GM18861 (cell line): ENCODE data around the gene C16orf87.

Experiments
- ATAC-seq: cut with Tn5 transposase; IDR thresholded peaks from one replicate; pipeline ENCODE4 v1.9.1; 2021; ENCODE audit not compliant: unreplicated experiment

Gene C16orf87

DNA sequence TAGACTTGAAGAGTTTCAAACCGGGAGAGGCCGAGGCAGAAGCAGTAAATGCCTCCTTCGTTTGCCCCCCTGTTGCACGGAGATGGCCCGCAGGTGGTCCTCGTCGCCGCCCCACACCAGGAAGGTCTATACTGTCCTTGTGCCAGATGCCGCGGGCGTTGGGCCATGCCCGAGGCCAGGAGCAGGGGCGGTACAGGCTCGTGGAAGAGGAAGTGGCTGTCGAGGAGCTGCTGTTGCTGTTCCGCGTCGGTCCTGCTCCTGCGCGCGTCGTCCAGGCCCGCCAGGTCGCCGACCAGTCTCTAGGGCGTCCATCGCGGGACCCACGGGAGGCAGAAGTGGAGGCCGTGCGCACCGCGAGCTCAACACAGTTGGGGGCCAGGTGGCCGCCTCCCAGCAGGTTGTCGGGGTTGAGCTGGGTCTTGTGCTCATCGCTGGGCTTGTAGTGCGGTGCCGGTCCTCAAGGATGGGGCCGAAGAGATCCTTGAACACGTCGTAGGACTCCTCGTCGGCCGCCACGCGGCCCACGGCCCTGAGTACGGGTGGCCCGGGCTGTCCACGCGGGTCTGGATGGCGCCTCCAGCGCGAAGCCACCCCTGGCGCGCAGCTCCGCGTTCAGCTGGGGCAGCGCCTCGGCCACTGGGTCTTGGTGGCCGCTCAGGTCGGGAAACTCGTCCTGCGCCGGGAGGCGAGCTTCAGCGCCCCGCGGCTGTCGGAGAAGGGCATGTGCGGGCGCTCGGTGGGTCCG, 13.1 kb upstream of the C16orf87 start:
- no peak for ATAC-seq

- no peak for ATAC-seq
Measured at GRCh38 chr16:46842192-46842895, 11.4 kb upstream of the C16orf87 start.

- ATAC-seq: no peak
Measured at GRCh38 chr16:46839986-46840443, 9.0 kb upstream of the C16orf87 start.

DNA sequence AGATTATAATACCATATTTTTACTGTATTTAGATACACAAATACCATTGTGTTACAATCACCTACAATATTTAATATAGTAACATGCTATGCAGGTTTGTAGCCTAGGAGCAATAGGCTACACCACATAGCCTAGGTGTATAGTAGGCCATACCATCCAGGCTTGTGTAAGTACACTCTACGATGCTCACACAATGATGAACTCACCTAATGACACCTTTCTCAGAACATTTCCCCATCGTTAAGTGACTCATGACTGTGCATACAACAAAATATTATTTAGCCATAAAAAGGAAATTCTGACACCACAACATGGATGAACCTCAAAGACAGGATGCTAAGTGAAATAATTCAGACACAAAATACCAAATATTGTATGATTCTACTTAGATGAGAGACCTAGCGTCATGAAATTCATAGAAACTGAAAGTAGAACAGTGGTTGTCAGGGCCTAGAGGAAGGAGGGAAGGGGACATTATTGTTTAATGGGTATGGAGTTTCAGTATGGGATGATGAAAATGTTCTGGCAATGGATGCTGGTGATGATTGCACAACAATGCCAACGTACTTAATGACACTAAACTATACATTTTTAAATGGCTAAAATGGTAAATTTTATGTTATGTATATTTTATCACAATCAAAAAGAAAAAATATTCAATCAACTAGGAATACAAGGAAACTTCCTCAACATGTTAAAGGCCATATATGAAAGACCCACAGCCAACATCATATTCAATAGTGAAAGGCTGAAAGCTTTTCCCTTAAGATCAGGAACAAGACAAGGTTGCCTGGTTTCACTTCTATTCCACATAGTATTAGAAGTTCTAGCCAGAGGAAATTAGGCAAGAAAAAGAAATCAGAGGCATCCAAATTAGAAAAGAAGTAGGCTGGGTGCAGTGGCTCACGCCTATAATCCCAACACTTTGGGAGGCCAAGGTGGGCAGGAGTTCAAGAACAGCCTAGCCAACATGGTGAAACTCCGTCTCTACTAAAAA, 5.9 kb upstream of the C16orf87 start:
- ATAC-seq: no peak

DNA sequence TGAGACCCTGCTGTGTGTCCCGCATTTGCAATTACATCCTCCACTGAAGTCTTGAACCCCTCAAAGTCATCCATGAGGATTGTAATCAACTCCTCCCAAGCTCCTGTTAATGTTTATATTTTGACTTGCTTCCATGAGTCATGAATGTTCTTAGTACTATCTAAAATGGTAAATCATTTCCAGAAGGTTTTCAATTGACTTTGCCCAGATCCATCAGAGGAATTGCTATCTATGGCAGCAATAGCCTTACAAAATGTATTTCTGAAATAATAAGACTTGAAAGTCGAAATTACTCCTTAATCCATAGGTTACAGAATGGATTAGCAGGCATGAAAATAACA, 2.5 kb upstream of the C16orf87 start:
- no peak for ATAC-seq

- ATAC-seq: no peak
Measured at GRCh38 chr16:46832757-46833459, 1.9 kb upstream of the C16orf87 start.

DNA sequence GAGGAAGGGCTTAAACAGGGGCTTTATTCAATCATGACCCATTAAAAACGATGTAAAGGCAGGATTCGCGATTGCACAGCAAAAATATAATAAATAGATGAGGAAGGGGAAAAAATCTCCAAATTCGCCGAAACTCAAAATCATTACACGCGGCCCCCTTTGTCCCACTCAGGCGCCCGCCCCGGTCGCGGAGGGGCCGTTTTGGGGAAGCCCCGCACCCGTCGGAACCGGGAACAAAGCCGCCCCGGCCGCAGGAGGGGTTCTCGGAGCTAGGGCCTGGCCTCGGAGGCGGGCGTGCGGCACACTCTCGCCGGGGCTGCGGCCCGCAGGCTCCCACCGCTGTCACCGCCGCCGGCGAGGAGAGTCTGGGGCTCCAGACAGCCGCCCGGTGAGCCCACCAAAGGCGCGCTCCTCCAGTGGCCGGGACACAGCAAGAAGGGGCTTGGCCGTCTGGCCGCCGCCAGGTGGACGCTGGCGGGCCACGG, 521 bp downstream of the C16orf87 start:
- peak; percentile 3 for ATAC-seq

DNA sequence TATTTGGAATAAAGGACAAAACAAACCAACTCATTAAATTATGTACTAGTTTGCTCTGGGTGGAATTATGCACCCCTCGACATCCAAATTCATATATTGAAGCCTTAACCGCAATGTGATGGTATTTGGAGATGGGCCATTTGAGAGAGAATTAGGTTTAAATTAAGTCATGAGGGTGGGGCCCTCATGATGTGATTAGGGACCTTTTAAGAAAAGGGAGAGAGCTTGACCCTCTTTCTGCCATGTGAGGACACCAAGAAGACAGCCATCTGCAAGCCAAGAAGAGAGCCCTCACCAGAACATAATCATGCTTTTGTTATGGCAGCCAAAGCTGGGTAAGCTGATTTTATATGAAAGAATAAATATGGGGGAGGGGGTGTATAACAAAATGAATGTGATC, 2.0 kb downstream of the C16orf87 start:
- ATAC-seq: no peak

- ATAC-seq: no peak
Measured at GRCh38 chr16:46828292-46828691, 2.7 kb downstream of the C16orf87 start.

DNA sequence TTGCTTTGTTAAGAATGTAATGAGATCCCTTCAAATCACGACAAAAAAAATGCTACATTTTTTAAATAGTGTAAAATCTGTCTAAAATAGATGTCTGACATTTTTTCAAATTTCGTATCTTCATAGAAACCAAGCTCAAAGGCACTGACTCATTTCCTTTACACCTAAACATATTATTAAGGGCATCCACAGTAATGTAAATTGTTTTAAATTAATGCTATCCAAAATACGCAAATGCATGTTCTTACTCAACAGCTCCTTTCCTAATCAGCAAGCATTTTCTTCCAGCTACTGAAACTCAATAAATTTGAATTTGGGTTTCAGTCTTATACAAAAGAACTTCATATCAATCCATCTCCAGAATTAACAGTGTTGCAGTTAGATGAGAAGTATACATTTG, 4.3 kb downstream of the C16orf87 start:
- ATAC-seq: no peak

- ATAC-seq: peak; percentile 62
Measured at GRCh38 chr16:46822270-46822669, 8.7 kb downstream of the C16orf87 start.

- ATAC-seq: no peak
Measured at GRCh38 chr16:46817961-46818360, 13.0 kb downstream of the C16orf87 start.

DNA sequence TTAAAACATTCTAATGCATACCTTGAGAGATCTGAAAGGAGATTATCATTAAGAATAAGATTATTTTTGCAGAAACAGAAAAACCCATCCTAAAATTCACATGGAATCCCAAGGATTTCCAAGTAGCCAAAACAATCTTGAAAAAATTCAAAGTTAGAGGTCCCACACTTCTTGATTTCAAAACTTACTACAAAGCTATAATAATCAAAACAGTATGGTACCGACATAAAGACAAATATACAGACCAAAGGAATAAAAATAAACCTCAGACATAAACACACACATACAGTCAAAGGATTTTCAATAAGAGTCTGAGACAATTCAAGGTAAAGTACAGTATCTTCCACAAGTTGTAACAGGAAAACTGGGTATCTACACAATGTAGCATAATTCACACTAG, 16.2 kb downstream of the C16orf87 start:
- no peak for ATAC-seq

DNA sequence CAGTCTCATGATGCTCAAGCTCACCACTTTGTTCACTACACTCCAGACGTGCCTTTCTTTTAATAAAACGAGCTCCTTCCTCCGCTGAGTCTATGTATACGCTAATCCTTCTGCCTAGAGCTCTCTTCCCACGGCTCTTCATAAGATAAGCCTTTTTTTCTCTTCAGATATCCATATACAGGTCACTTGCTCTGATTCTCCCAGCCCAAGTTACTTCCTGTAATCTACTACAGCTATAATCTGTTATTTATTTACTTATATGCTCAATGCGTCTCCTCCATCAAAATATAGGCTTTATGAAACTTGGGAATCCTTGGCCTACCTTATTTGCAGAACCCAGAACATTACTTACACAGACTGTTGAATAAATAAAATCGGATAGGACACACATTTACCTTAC, 17.4 kb downstream of the C16orf87 start:
- ATAC-seq: no peak

DNA sequence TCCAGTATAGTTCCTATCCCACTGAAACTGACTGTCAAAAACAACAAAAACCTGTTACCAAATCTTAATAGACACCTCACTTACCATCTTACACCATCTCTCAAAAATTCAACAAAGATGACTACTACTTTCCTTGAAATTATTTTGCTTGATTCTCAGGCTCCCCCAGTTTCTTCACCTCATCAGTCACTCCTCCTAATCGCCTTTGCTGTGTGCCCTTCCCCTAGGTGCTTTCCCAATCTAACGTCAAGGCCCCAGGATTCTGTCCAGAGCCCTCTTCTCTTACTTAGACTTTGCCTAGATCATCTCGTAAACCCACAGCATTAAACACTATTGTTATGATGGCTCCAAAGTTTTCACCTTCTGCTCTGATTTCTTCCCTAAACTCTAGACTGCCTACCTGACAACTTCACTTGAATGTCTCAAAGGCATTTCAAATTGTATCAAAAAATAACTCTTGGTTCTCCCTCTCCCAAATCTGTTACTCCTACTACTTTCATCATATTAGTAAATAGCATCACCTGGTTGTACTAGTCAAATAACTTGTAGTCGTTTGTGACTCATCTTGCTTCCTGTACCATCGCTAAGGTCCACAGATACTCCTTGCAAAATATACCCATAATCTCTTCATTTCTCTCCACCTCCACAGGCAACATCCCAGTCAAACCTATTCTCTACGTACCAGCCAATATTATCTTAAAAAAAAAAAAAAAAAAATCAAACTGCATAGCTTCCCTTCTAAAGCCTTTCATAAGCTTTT, 18.0 kb downstream of the C16orf87 start:
- ATAC-seq: no peak

DNA sequence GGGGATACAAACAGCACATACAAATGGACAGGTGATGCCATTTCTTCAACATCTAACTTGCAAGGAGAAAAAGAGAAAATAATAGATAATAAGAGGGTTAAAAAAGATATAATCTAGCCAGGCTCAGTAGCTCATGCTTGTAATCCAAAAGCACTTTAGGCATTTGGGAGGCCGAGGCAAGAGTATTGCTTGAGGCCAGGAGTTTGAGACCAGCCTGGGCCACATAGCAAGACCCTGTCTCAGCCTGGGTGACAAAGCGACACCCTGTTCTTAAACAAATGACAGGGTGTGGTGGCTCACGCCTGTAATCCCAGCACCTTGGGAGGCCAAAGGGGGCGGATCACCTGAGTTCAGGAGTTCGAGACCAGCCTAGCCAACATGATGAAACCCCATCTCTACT, 19.3 kb downstream of the C16orf87 start:
- ATAC-seq: no peak

GRCh38 chr16:46808997-46809396, 22.0 kb downstream of the C16orf87 start:
- peak; percentile 70 for ATAC-seq

DNA sequence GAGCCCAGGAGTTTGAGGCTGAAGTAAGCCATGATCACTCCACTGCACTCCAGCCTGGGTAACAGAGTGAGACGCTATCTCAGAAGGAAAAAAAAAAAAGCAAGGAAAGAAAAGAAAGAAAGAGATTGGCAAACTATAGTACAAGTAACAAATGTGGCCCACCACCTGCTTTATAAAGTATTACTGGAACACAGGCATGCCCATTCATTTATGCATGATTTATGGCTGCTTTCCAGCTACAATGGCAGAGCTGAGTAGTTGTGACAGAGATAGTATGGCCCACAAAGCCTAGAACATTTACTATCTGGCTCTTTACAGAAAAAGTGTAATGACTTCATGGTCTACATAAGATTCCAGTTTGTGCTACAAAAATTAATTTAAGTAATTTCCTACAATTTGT, 23.6 kb downstream of the C16orf87 start:
- ATAC-seq: no peak

DNA sequence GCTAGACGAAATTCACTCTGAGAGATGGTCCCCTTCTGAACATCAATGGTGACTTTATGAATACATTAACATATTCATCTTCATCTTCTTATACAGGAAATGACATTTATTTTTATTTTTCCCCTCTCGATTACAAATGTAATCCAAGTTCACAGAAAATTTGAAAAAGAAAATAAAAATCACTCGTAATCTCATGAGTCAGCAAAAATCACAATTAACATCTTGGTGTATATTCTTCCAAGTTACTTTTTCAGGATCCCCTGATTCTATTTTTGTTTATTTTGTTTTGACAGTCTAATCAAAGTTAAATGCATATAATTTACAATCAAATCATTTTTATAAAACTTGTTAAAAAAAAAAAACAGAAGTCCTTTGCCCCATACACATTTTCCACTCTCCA, 27.6 kb downstream of the C16orf87 start:
- ATAC-seq: no peak
